HepG2 (cell line): ENCODE results near the gene DHRS4L2. TPM values are rescaled to one million over a fixed set of nuclear protein-coding genes. Genes with fewer than 3 reads are reported as not detected.
A peak's percentile ranks its signal among the peaks of the same experiment; 100 is the strongest.

Experiments
- AGO1 ChIP-seq: fragments of 200-400 bp; formaldehyde crosslinking; IDR thresholded peaks from 2 replicates; pipeline ENCODE4 v1.6.1; 2017; ENCODE audit warnings: mild to moderate bottlenecking, low read depth, low read length, moderate library complexity; ENCODE audit not compliant: poor library complexity, severe bottlenecking
- BRD4 ChIP-seq: sonication (generic); formaldehyde crosslinking; IDR thresholded peaks from 2 replicates; pipeline ENCODE4 v1.4.0; 2020; ENCODE audit warnings: missing genetic modification reagents
- ELF3 ChIP-seq: IDR thresholded peaks from 2 replicates; pipeline ENCODE4 v1.6.1; 2016; ENCODE audit warnings: missing genetic modification reagents, missing compliant biosample characterization
- HDAC1 ChIP-seq: sonication (generic); formaldehyde crosslinking; IDR thresholded peaks from 2 replicates; pipeline ENCODE4 v1.5.1; 2020; ENCODE audit warnings: mild to moderate bottlenecking, missing genetic modification reagents
- HNRNPLL ChIP-seq: fragments of 200-400 bp; formaldehyde crosslinking; IDR thresholded peaks from 2 replicates; pipeline ENCODE4 v1.6.1; 2017; ENCODE audit warnings: mild to moderate bottlenecking, low read depth, low read length; ENCODE audit not compliant: poor library complexity, severe bottlenecking
- HOXA5 ChIP-seq: sonication (generic); formaldehyde crosslinking; IDR thresholded peaks from 2 replicates; pipeline ENCODE4 v1.4.0; 2020; ENCODE audit warnings: missing genetic modification reagents
- MXD4 ChIP-seq: IDR thresholded peaks from 2 replicates; pipeline ENCODE4 v1.6.1; 2016; ENCODE audit warnings: mild to moderate bottlenecking, missing biosample characterization, missing genetic modification reagents
- SAP130 ChIP-seq: IDR thresholded peaks from 2 replicates; pipeline ENCODE4 v1.6.1; 2016; ENCODE audit warnings: low read depth
- TAF15 ChIP-seq: fragments of 200-400 bp; formaldehyde crosslinking; IDR thresholded peaks from one replicate; pipeline ENCODE4 v1.6.1; 2018; ENCODE audit warnings: mild to moderate bottlenecking, low read depth, low read length; ENCODE audit not compliant: poor library complexity, severe bottlenecking
- YEATS4 ChIP-seq: sonication (generic); formaldehyde crosslinking; IDR thresholded peaks from 2 replicates; pipeline ENCODE4 v1.4.0; 2020; ENCODE audit warnings: missing genetic modification reagents, borderline replicate concordance
- ZNF777 ChIP-seq: sonication (generic); formaldehyde crosslinking; IDR thresholded peaks from 2 replicates; pipeline ENCODE4 v1.4.0; 2020; ENCODE audit warnings: missing genetic modification reagents
- ZNF792 ChIP-seq: IDR thresholded peaks from 2 replicates; pipeline ENCODE4 v1.6.1; 2016
- ZSCAN9 ChIP-seq: IDR thresholded peaks from 2 replicates; pipeline ENCODE4 v1.6.1; 2016; ENCODE audit warnings: borderline replicate concordance
- polyA plus RNA-seq, 8 experiments: library from polyadenylated mRNA; depleted of rRNA in 3 of 8; stranded (reverse) in 7 of 8; unstranded in 1 of 8; fragments of >200 nt; fragmentation: Illumina TruSeq in 4 of 8; extraction: Trizol in 4 of 8; gene quantifications; 2 replicates each; pipeline versions ENCODE4 v1.2.1 to v1.2.3, GENCODE V29; 2011 to 2016; ENCODE audit warnings: low read depth in 4 of 8, missing spikeins in 1 of 8, mixed read lengths in 1 of 8; ENCODE audit not compliant: insufficient read depth in 1 of 8
- total RNA-seq, 5 experiments: library from RNA; depleted of rRNA; stranded (reverse); fragments of >200 nt; fragmentation: Illumina TruSeq; extraction: Trizol; gene quantifications; 2 replicates each; pipeline ENCODE4 v1.2.3, GENCODE V29; 2016; ENCODE audit warnings: low read depth in 1 of 5
- TF ChIP-seq, protein P1 (sequence below): IDR thresholded peaks from 2 replicates; pipeline ENCODE4 v1.6.1; 2016; ENCODE audit warnings: missing compliant biosample characterization, missing genetic modification reagents, borderline replicate concordance
- TF ChIP-seq, protein P2 (sequence below), 2 experiments: sonication (generic) in 1 of 2; formaldehyde crosslinking in 1 of 2; IDR thresholded peaks; 2 replicates each; pipeline versions ENCODE4 v1.4.0 to v1.6.1; 2018 to 2020; ENCODE audit warnings: missing genetic modification reagents in 2 of 2, borderline replicate concordance in 1 of 2, low read depth in 1 of 2, mild to moderate bottlenecking in 1 of 2, missing biosample characterization in 1 of 2
- TF ChIP-seq, protein P3 (sequence below): sonication (generic); formaldehyde crosslinking; IDR thresholded peaks from 2 replicates; pipeline ENCODE4 v1.4.0; 2020; ENCODE audit warnings: missing genetic modification reagents, borderline replicate concordance
- TF ChIP-seq, protein P4 (sequence below): sonication (generic); formaldehyde crosslinking; IDR thresholded peaks from 2 replicates; pipeline ENCODE4 v1.5.0; 2020; ENCODE audit warnings: mild to moderate bottlenecking, missing genetic modification reagents, borderline replicate concordance

The DHRS4L2 gene
- total and polyA plus RNA-seq, 2 of the 13 experiments (the other 11 are each of a cell fraction or from before 2014, with no cell fraction given): 24.7 to 38.2 TPM

DNA sequence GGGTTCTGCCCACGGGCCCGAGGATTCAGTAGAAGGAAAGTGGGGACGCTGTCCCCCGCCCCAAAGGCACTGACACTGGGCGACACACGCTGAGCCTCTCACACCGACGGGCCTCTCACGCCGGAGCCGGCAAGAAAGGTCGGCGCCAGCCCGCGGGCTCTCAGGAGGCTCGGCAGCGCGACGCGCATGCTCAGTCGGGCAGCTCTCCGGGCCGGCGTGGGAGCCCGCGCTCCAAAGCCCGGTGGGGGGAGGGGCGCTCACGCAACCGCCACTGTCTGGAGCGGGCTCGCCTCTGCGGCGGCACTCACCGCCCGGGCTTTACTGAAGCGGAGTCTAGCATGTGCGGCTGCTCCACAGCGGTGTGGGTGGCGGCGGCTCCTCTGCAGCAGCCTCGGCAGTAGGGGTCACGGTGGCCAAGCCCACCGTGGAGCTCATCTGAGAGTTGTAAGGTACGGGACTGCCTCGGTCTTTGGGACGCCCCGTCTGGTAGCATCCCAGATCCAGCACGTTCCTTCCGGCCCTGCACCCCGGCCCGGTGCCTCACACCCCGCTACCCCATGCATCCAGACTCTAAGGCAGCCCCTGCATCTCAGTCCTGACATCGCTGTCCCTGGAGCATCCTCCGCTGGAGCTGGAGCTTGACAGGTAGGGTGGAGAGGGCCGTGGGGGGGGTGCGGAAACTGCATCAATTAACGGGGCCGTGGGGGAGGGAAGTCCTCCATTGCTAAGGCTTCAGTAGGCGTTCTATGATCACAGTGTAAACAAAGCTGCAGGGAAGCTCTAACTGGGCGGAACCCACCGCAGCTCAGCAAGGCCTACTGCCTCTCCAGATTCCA is 18.3 kb downstream of the DHRS4L2 start (continued):
- TF ChIP-seq, protein P1, sequence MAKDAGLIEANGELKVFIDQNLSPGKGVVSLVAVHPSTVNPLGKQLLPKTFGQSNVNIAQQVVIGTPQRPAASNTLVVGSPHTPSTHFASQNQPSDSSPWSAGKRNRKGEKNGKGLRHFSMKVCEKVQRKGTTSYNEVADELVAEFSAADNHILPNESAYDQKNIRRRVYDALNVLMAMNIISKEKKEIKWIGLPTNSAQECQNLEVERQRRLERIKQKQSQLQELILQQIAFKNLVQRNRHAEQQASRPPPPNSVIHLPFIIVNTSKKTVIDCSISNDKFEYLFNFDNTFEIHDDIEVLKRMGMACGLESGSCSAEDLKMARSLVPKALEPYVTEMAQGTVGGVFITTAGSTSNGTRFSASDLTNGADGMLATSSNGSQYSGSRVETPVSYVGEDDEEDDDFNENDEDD (CRISPR knock-in tag): peak; percentile 89
- TF ChIP-seq BRD4 (CRISPR knock-in tag): peak; percentile 52; the same call in 1 of the 2 replicates
- peak; percentile 15; the same call in 1 of the 2 replicates for TF ChIP-seq ZNF792 (CRISPR knock-in tag)
- peak; percentile 75 for TF ChIP-seq TAF15
- TF ChIP-seq YEATS4 (CRISPR knock-in tag): peak; percentile 57
- 0 out of 2 replicates have a peak, but pooled peaks have one; percentile 26 for TF ChIP-seq HOXA5 (CRISPR knock-in tag)
- TF ChIP-seq, protein P2, sequence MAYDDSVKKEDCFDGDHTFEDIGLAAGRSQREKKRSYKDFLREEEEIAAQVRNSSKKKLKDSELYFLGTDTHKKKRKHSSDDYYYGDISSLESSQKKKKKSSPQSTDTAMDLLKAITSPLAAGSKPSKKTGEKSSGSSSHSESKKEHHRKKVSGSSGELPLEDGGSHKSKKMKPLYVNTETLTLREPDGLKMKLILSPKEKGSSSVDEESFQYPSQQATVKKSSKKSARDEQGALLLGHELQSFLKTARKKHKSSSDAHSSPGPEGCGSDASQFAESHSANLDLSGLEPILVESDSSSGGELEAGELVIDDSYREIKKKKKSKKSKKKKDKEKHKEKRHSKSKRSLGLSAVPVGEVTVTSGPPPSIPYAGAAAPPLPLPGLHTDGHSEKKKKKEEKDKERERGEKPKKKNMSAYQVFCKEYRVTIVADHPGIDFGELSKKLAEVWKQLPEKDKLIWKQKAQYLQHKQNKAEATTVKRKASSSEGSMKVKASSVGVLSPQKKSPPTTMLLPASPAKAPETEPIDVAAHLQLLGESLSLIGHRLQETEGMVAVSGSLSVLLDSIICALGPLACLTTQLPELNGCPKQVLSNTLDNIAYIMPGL (CRISPR knock-in tag; IDR thresholded peaks at IDR 0.05; ENCODE audit: borderline replicate concordance in 1 of 2, low read depth in 1 of 2): 0 out of 4 replicates have a peak, but pooled peaks of 1 of the 2 experiments have one; percentile 41
- TF ChIP-seq HDAC1 (CRISPR knock-in tag): peak; percentile 43; the same call in 1 of the 2 replicates
- peak; percentile 36 for TF ChIP-seq SAP130 (CRISPR knock-in tag)
- TF ChIP-seq MXD4 (CRISPR knock-in tag): peak; percentile 23; the same call in 1 of the 2 replicates
- TF ChIP-seq ZSCAN9 (CRISPR knock-in tag): 0 out of 2 replicates have a peak, but pooled peaks have one; percentile 44
- peak; percentile 30 for TF ChIP-seq HNRNPLL
- 0 out of 2 replicates have a peak, but pooled peaks have one; percentile 27 for TF ChIP-seq ELF3 (CRISPR knock-in tag)
- peak; percentile 60 for TF ChIP-seq AGO1
- TF ChIP-seq ZNF777 (CRISPR knock-in tag): peak; percentile 88
- TF ChIP-seq, protein P3, sequence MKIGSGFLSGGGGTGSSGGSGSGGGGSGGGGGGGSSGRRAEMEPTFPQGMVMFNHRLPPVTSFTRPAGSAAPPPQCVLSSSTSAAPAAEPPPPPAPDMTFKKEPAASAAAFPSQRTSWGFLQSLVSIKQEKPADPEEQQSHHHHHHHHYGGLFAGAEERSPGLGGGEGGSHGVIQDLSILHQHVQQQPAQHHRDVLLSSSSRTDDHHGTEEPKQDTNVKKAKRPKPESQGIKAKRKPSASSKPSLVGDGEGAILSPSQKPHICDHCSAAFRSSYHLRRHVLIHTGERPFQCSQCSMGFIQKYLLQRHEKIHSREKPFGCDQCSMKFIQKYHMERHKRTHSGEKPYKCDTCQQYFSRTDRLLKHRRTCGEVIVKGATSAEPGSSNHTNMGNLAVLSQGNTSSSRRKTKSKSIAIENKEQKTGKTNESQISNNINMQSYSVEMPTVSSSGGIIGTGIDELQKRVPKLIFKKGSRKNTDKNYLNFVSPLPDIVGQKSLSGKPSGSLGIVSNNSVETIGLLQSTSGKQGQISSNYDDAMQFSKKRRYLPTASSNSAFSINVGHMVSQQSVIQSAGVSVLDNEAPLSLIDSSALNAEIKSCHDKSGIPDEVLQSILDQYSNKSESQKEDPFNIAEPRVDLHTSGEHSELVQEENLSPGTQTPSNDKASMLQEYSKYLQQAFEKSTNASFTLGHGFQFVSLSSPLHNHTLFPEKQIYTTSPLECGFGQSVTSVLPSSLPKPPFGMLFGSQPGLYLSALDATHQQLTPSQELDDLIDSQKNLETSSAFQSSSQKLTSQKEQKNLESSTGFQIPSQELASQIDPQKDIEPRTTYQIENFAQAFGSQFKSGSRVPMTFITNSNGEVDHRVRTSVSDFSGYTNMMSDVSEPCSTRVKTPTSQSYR (CRISPR knock-in tag): peak; percentile 97
- TF ChIP-seq, protein P4, sequence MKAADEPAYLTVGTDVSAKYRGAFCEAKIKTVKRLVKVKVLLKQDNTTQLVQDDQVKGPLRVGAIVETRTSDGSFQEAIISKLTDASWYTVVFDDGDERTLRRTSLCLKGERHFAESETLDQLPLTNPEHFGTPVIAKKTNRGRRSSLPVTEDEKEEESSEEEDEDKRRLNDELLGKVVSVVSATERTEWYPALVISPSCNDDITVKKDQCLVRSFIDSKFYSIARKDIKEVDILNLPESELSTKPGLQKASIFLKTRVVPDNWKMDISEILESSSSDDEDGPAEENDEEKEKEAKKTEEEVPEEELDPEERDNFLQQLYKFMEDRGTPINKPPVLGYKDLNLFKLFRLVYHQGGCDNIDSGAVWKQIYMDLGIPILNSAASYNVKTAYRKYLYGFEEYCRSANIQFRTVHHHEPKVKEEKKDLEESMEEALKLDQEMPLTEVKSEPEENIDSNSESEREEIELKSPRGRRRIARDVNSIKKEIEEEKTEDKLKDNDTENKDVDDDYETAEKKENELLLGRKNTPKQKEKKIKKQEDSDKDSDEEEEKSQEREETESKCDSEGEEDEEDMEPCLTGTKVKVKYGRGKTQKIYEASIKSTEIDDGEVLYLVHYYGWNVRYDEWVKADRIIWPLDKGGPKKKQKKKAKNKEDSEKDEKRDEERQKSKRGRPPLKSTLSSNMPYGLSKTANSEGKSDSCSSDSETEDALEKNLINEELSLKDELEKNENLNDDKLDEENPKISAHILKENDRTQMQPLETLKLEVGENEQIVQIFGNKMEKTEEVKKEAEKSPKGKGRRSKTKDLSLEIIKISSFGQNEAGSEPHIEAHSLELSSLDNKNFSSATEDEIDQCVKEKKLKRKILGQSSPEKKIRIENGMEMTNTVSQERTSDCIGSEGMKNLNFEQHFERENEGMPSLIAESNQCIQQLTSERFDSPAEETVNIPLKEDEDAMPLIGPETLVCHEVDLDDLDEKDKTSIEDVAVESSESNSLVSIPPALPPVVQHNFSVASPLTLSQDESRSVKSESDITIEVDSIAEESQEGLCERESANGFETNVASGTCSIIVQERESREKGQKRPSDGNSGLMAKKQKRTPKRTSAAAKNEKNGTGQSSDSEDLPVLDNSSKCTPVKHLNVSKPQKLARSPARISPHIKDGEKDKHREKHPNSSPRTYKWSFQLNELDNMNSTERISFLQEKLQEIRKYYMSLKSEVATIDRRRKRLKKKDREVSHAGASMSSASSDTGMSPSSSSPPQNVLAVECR (CRISPR knock-in tag): peak; percentile 25; the same call in 1 of the 2 replicates
